ENCODE data around the gene C1orf159.
A peak's percentile ranks its signal among the peaks of the same experiment; 100 is the strongest.

Gene C1orf159

GRCh38 chr1:1115786-1116700 is at the start of gene C1orf159:
C1orf159 (minus strand) TSS chr1:1116089; CDS start chr1:1091543, 24,546 bp downstream.
- Histone ChIP-seq H3K9ac (ENCODE audit: low read length) (peak within 1 kb of the TSS; percentile 28), H3K9me3 (ENCODE audit: control insufficient read depth, low read depth, low read length) (no peaks in the 10 kb centered on the region), H3K4me1 (ENCODE audit: control insufficient read depth, low read depth, low read length) (peaks cover 4% of the 10 kb centered on the region), H3K36me3 (ENCODE audit: control insufficient read depth, low read depth, low read length) (no peaks in the 10 kb centered on the region), H3K4me3 (ENCODE audit: low read length) (peak within 1 kb of the TSS; percentile 69), H3K27me3 (ENCODE audit: control insufficient read depth, insufficient read depth, low read length) (peaks cover 38% of the 10 kb centered on the region), H3K27ac (ENCODE audit: low read length) (no peak within 1 kb of the TSS)

GRCh38 chr1:1165485-1165884 is 49.6 kb upstream of the C1orf159 start:
- no peak overlapping the region for H3K4me3 ChIP-seq (ENCODE audit: low read length)
- H3K36me3 ChIP-seq (ENCODE audit: control insufficient read depth, low read depth, low read length), result no peaks in the 10 kb centered on the region
- H3K27me3 ChIP-seq (ENCODE audit: control insufficient read depth, insufficient read depth, low read length), result peaks cover 3% of the 10 kb centered on the region
- H3K9ac ChIP-seq (ENCODE audit: low read length), result no peak overlapping the region
- H3K9me3 ChIP-seq (ENCODE audit: control insufficient read depth, low read depth, low read length), result no peaks in the 10 kb centered on the region
- peaks cover 23% of the 10 kb centered on the region for H3K4me1 ChIP-seq (ENCODE audit: control insufficient read depth, low read depth, low read length)
- no peak overlapping the region for H3K27ac ChIP-seq (ENCODE audit: low read length)

GRCh38 chr1:1164701-1165451 is 49.0 kb upstream of the C1orf159 start:
- Histone ChIP-seq H3K9ac (ENCODE audit: low read length) (no peak overlapping the region), H3K27me3 (ENCODE audit: control insufficient read depth, insufficient read depth, low read length) (peaks cover 3% of the 10 kb centered on the region), H3K4me3 (ENCODE audit: low read length) (no peak overlapping the region), H3K4me1 (ENCODE audit: control insufficient read depth, low read depth, low read length) (peaks cover 20% of the 10 kb centered on the region), H3K36me3 (ENCODE audit: control insufficient read depth, low read depth, low read length) (no peaks in the 10 kb centered on the region), H3K27ac (ENCODE audit: low read length) (no peak overlapping the region), H3K9me3 (ENCODE audit: control insufficient read depth, low read depth, low read length) (no peaks in the 10 kb centered on the region)

GRCh38 chr1:1164361-1164700 is 48.4 kb upstream of the C1orf159 start:
- Histone ChIP-seq H3K9ac (ENCODE audit: low read length) (peak overlapping the region; percentile 5), H3K4me1 (ENCODE audit: control insufficient read depth, low read depth, low read length) (peaks cover 18% of the 10 kb centered on the region), H3K27ac (ENCODE audit: low read length) (no peak overlapping the region), H3K4me3 (ENCODE audit: low read length) (no peak overlapping the region), H3K27me3 (ENCODE audit: control insufficient read depth, insufficient read depth, low read length) (peaks cover 3% of the 10 kb centered on the region), H3K9me3 (ENCODE audit: control insufficient read depth, low read depth, low read length) (no peaks in the 10 kb centered on the region), H3K36me3 (ENCODE audit: control insufficient read depth, low read depth, low read length) (no peaks in the 10 kb centered on the region)

GRCh38 chr1:1163538-1164070 is 47.7 kb upstream of the C1orf159 start:
- Histone ChIP-seq H3K9me3 (ENCODE audit: control insufficient read depth, low read depth, low read length) (no peaks in the 10 kb centered on the region), H3K27ac (ENCODE audit: low read length) (no peak overlapping the region), H3K36me3 (ENCODE audit: control insufficient read depth, low read depth, low read length) (no peaks in the 10 kb centered on the region), H3K9ac (ENCODE audit: low read length) (no peak overlapping the region), H3K27me3 (ENCODE audit: control insufficient read depth, insufficient read depth, low read length) (peaks cover 3% of the 10 kb centered on the region), H3K4me3 (ENCODE audit: low read length) (no peak overlapping the region), H3K4me1 (ENCODE audit: control insufficient read depth, low read depth, low read length) (peaks cover 18% of the 10 kb centered on the region)

GRCh38 chr1:1162597-1163537 is 47.0 kb upstream of the C1orf159 start:
- no peak overlapping the region for H3K9ac ChIP-seq (ENCODE audit: low read length)
- no peak overlapping the region for H3K4me3 ChIP-seq (ENCODE audit: low read length)
- no peaks in the 10 kb centered on the region for H3K36me3 ChIP-seq (ENCODE audit: control insufficient read depth, low read depth, low read length)
- H3K27me3 ChIP-seq (ENCODE audit: control insufficient read depth, insufficient read depth, low read length), result peaks cover 3% of the 10 kb centered on the region
- peaks cover 18% of the 10 kb centered on the region for H3K4me1 ChIP-seq (ENCODE audit: control insufficient read depth, low read depth, low read length)
- H3K9me3 ChIP-seq (ENCODE audit: control insufficient read depth, low read depth, low read length), result no peaks in the 10 kb centered on the region
- H3K27ac ChIP-seq (ENCODE audit: low read length), result no peak overlapping the region

GRCh38 chr1:1161683-1162079 is 45.8 kb upstream of the C1orf159 start:
- Histone ChIP-seq H3K4me3 (ENCODE audit: low read length) (no peak overlapping the region), H3K36me3 (ENCODE audit: control insufficient read depth, low read depth, low read length) (no peaks in the 10 kb centered on the region), H3K4me1 (ENCODE audit: control insufficient read depth, low read depth, low read length) (peaks cover 18% of the 10 kb centered on the region), H3K27me3 (ENCODE audit: control insufficient read depth, insufficient read depth, low read length) (peaks cover 3% of the 10 kb centered on the region), H3K9ac (ENCODE audit: low read length) (no peak overlapping the region), H3K9me3 (ENCODE audit: control insufficient read depth, low read depth, low read length) (no peaks in the 10 kb centered on the region), H3K27ac (ENCODE audit: low read length) (no peak overlapping the region)

- Histone ChIP-seq H3K27ac (ENCODE audit: low read length) (no peak overlapping the region), H3K36me3 (ENCODE audit: control insufficient read depth, low read depth, low read length) (no peaks in the 10 kb centered on the region), H3K9ac (ENCODE audit: low read length) (no peak overlapping the region), H3K4me1 (ENCODE audit: control insufficient read depth, low read depth, low read length) (peaks cover 18% of the 10 kb centered on the region), H3K9me3 (ENCODE audit: control insufficient read depth, low read depth, low read length) (no peaks in the 10 kb centered on the region), H3K4me3 (ENCODE audit: low read length) (no peak overlapping the region), H3K27me3 (ENCODE audit: control insufficient read depth, insufficient read depth, low read length) (peaks cover 3% of the 10 kb centered on the region)
Measured at GRCh38 chr1:1161078-1161682, 45.3 kb upstream of the C1orf159 start.

GRCh38 chr1:1160281-1160930 is 44.5 kb upstream of the C1orf159 start:
- peaks cover 3% of the 10 kb centered on the region for H3K27me3 ChIP-seq (ENCODE audit: control insufficient read depth, insufficient read depth, low read length)
- H3K36me3 ChIP-seq (ENCODE audit: control insufficient read depth, low read depth, low read length), result no peaks in the 10 kb centered on the region
- H3K9ac ChIP-seq (ENCODE audit: low read length), result no peak overlapping the region
- no peaks in the 10 kb centered on the region for H3K9me3 ChIP-seq (ENCODE audit: control insufficient read depth, low read depth, low read length)
- no peak overlapping the region for H3K27ac ChIP-seq (ENCODE audit: low read length)
- H3K4me3 ChIP-seq (ENCODE audit: low read length), result no peak overlapping the region
- H3K4me1 ChIP-seq (ENCODE audit: control insufficient read depth, low read depth, low read length), result peaks cover 18% of the 10 kb centered on the region

- peaks cover 4% of the 10 kb centered on the region for H3K9me3 ChIP-seq (ENCODE audit: control insufficient read depth, low read depth, low read length)
- H3K4me1 ChIP-seq (ENCODE audit: control insufficient read depth, low read depth, low read length), result peaks cover 7% of the 10 kb centered on the region
- H3K4me3 ChIP-seq (ENCODE audit: low read length), result peak overlapping the region; percentile 42
- H3K36me3 ChIP-seq (ENCODE audit: control insufficient read depth, low read depth, low read length), result no peaks in the 10 kb centered on the region
- H3K27me3 ChIP-seq (ENCODE audit: control insufficient read depth, insufficient read depth, low read length), result no peaks in the 10 kb centered on the region
- no peak overlapping the region for H3K27ac ChIP-seq (ENCODE audit: low read length)
- H3K9ac ChIP-seq (ENCODE audit: low read length), result peak overlapping the region; percentile 71
Measured at GRCh38 chr1:1157914-1158710, 42.2 kb upstream of the C1orf159 start.
